ENCODE results near the gene AMBP.
"Not testable (repeated sequence)": the region's sequence is repeated elsewhere in the genome, so short reads cannot be mapped to it uniquely, and the experiment has no call there.

Gene AMBP

GRCh38 chr9:114091711-114092110 lies 13.6 kb upstream of the AMBP start:
- DNase-seq: no peak

DNA sequence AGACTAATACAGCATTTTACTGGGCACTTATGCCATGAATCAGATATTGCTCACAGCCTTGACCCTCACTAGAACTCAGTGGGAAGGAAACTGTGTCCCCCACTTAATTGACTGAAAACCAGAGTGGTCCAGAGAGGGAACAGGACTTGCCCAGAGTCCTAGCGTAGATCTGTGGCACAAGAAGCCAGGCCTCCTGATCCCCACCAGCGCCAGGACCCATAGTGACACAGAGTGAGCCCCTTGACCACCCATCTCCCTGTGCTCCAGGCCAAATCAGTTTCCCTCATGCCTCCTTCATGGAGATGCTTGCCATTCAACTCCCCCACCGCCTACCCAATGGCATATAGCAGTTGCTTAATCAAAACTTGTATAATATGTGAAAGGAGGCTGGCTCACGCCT lies 12.7 kb upstream of the AMBP start:
- DNase-seq: no peak

DNA sequence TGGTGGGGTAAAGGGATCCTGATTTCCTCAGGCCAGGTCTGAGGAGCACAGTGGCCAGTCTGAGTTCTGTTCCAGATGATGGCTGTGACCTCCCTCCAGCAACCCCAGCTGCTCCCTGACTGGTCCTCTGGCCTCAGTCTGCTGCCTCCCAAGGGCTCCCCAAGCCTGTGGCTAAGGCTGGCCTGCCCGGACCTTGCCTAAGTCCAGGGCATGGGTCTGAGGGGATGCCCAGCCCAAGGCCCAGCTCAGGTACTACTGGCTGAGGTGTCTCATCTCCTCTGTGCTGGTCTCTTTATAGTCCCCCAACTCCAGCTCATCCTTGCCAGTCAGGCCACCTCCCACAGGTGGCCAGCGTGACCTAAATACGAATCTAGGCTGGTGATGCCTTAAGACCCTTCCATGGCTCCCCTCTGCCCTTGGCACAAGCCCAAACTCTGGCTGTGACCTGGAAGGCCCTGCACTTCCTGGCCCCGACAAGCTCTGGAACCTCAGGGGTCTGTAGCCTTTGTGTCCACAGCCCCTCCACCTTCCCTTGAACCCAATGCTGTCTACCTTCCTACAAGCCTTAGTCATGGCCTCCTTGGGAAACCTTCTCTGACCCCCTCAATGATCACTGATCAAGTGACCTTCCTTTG lies 11.2 kb upstream of the AMBP start:
- DNase-seq: no peak

- DNase-seq: no peak
These were observed 10.6 kb upstream of the AMBP start for GRCh38 chr9:114088571-114089170.

DNA sequence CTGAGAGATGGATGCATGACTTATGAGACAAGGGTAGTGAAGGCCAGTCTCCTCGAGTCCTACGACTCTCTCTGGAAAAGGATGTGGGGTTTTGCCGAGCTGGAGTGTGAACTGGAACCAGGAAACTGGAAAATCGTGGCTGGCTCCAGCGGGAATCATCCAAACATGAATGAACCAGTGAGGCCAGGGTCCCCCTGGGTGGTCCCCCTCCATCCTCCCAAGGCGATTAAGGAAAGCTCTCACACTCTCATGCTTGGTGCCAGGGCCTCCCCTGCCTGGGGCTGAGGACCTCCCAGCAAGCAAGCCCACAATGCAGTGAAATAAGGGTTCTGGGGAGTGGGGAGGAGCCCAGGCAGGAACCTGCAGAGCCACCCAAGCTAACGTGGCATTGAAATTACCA lies 9.6 kb upstream of the AMBP start:
- no peak for DNase-seq

DNA sequence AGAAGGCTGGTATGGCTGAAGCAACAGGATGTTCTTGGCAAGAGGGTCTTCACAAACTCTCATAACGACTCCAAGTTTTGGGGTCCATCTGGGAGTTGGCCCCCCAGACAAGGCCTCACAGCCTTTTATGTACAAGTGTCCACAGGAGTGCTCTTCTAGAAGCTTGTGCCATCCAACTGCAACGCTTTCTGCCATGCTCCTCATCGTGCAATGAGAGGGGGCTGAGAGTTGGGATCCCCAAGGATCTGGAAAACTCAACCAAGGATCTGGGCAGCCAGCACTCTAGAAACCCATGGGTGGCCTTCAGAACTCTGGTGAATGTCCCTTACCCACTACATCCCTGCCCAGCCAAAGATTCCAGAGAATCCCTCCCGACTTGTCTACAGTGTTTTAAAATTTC lies 8.5 kb upstream of the AMBP start:
- DNase-seq: no peak

DNA sequence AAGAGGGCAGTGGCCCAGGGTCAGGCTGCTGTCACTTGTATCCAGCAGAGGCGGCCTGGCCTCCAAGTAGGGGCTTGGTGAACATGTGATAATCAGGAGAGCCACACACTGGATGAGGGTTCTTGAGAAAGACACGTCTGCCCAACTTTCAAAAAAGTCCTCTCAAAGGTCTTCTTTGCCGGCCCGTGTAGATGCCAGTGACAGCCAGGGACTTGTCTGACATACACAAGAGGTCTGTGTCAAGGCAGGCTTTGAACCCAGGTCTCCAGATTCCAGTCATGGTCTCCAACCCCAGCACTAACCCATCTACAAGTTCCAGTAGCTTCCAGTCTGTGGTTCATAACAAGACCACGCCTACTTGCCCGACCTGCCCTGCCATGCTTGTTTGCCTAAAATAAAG lies 7.9 kb upstream of the AMBP start:
- DNase-seq: no peak

DNA sequence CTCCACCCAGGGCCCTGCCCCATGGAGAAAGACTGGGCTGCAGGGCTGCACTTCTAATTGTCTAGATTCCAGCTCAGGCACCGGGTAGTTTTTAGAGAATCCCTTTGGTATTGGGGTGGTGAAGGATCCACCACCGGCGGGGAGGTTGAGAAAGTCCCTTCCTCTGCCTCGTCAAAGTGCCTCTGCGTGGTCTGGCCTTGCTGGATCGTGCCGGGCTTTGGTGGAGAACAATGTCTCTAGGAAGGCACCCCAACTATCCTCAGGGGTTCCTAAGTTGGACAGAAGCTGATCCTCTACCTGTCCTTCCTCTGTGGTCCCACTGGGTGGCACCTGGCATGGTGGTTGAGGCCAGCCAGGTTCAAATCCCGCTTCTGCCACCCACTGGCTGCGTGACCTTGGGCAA lies 7.3 kb upstream of the AMBP start:
- DNase-seq: no peak

DNA sequence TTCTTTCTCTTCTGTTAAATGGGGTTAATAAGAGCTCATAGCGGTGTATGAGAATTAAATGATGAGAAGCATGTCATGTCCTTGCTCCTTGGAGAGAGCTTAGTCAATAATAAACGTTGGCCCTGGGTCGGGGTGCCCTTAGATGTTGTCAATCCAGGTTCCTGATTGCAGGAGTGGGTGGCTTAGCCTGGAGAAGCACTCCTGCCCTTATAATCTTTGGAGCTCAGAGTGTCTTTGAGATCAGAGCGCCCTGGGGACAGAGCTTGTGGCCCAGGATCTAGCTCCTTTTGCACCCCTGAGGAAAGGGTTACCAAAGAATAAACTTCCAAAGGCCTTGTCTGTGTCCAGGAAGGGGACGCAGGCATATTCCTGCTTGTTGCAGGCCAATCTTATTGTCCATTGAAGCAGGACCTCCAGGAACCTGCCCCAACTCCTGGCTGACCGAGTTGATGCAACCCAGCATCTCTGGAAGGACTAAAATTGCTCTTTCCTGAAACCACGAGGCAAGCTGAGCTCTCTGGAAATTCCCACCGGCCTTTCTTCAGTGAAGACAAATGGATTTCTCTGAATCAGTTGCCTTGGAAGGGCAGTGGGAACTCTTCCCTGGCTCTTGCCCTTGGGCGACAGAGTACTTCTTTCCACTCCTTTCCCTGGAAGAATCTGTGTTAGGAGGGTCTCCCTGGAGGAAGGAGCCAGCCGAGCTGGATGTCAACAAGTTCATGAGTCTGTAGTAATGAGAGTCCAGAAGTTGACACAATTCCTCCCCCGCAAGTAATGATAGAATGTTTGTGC lies 6.4 kb upstream of the AMBP start:
- DNase-seq: no peak

DNA sequence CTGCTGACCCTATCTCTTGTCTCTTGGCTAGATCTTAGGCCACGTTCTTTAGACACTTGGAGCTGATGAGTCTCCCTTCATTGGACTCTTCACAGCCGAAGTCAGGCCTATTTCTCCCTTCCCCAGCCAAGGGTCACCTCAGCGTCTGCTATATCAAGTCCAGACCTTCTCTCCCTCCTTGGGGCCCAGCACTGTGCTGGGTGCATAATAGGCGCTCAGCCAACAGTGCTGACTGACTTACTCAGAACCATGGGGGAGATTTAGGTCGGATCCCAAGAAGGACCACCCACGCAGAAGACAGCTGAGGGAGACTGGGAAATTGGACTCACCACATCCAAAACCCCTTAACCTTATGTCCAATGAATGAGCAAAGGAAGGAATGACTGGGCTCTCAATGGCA lies 5.6 kb upstream of the AMBP start:
- no peak for DNase-seq

DNA sequence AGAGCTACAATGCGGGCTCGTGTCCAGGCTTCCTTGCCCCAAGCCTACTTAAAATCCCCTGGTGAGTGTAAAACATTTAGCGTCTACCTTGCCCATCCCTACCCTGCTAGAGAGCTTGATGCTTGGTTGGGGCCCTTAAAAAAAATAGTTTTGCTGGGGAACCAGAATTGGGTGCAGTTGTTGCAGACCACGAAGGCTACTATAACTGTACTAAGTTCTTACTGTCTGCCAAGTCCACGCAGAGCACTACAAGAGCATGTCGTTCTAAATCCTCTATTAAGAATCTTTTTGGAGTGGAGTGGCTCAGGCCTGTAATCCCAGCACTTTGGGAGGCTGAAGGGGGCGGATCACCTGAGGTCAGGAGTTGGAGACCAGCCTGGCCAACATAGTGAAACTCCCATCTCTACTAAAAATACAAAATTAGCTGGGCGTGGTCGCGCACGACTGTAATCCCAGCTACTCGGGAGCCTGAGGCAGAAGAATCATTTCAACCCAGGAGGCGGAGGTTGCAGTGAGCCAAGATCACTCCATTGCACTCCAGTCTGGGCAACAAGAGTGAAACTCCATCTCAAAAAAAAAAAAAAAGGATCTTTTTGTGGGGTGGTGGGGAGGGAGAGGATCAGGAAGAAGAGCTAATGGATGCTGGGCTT lies 4.8 kb upstream of the AMBP start:
- DNase-seq: not testable (repeated sequence)

GRCh38 chr9:114082017-114082762 lies 4.1 kb upstream of the AMBP start:
- peak; percentile 90 for DNase-seq

GRCh38 chr9:114081441-114082016 lies 3.4 kb upstream of the AMBP start:
- no peak for DNase-seq

GRCh38 chr9:114080773-114081440 lies 2.8 kb upstream of the AMBP start:
- no peak for DNase-seq

DNA sequence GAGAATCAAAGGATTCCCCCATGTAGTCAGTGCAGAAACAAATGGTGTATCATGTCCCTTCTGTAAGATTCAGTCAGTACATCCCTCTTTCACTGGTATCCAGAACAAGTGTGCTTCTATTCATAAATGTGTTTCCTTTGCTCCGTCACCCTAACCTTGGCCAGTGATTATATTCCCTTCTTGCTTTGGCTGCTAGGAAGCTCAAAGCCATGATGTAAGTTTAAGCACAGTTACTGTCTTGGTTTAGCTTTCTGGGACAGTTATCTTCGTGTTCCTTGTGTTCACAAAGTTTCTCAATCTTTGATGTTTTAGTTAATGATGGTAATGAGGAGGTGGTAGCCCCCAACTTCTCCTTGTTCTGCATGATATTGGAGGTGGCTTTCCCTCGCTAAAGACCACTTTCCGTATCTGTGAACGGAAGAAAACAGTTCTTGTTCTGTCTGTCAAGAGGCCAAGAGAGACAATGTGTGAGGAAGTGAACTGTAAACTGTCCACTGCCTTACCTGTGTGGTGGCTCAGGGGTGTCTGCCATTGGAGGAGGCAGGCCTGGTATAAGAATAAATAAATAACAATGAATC lies 2.2 kb upstream of the AMBP start:
- no peak for DNase-seq

DNA sequence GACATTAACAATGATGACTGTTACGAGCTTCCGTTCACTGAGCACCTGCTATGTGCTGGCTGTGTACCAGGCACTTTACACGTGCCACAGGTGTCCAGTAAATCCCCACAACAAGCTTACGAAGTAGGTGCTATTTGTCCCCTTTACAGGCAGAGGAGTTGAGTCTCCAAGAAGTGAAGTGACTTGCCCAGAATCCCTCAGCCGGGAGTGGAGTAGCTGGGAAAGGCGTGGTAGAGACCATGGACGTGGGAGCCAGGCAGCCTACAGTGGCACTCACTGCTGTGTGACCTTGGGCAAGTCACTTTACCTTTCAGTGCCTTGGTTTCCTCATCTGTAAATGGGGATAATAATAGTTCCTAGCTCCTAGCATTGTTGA lies 669 bp upstream of the AMBP start:
- DNase-seq: no peak

GRCh38 chr9:114077162-114077837 lies 800 bp downstream of the AMBP start:
- DNase-seq: no peak

GRCh38 chr9:114076237-114077161 lies 1.6 kb downstream of the AMBP start:
- no peak for DNase-seq

GRCh38 chr9:114075602-114076001 lies 2.5 kb downstream of the AMBP start:
- DNase-seq: no peak

Measured in activated CD4-positive, alpha-beta T cell treated with anti-CD3 and anti-CD28 coated beads for 48 hours (primary cell).